ENCODE data around the gene MTERF4. TPM values are rescaled to one million over a fixed set of nuclear protein-coding genes. Genes with fewer than 3 reads are reported as not detected.

Gene MTERF4
- total and polyA plus RNA-seq, 4 donors: 24.4 to 38.4 (median 31.4) TPM

- ATAC-seq (ENCODE audit: low FRiP score) (no peak), DNase-seq (peak in 1 of 2 donors; percentile 74)
- Histone ChIP-seq H3K36me3 (ENCODE audit: control insufficient read depth in 1 of 2, insufficient read depth in 2 of 2, low read length in 1 of 2) (no peaks in the 10 kb centered on the region), H3K4me1 (ENCODE audit: control insufficient read depth in 1 of 2, insufficient read depth in 2 of 2, low read length in 2 of 2) (no peaks in the 10 kb centered on the region), H3K9me3 (ENCODE audit: control insufficient read depth, low read length) (no peaks in the 10 kb centered on the region), H3K27me3 (ENCODE audit: control insufficient read depth in 1 of 2, insufficient read depth in 2 of 2, low read length in 1 of 2) (no peaks in the 10 kb centered on the region), H3K27ac (ENCODE audit: low read depth in 1 of 2, low read length in 2 of 2) (no peak overlapping the region), H3K4me3 (ENCODE audit: low read length in 2 of 2) (no peak overlapping the region)
- 54 to 59% methylated on average over 26 to 28 of the region's 28 CpGs for WGBS, 2 donors
- intact Hi-C loops (cut with DNase I): no loop called here
Measured at GRCh38 chr2:241081643-241082340, 20.3 kb downstream of the MTERF4 start.

DNA sequence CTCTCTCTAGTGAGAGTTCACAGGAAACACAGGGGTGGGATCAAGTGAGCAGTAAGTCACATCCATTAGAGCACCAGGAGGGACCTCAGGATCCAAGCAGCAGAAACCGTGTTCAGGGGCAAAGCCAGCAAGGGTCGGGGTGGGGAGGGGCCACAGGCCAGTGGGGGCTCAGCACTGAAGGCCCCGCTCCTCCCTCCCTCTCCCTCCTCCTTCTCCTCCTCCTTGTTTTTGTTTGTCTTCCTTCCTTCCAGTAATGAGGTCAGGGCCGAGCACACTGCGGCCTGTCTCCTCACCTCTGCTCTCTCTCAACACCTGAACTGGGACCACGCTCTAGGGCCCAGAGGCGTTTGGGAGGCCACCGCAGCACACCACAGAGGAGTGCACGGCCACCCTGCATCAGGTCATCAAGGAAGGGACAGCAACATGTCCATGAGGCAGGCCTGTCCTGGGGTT, 20.9 kb downstream of the MTERF4 start:
- WGBS, 2 donors: 30 to 35% methylated on average over 9 of the region's 9 CpGs
- no peaks in the 10 kb centered on the region for H3K4me1 ChIP-seq (ENCODE audit: control insufficient read depth in 1 of 2, insufficient read depth in 2 of 2, low read length in 2 of 2)
- ATAC-seq (ENCODE audit: low FRiP score): peak; percentile 22
- H3K36me3 ChIP-seq (ENCODE audit: control insufficient read depth in 1 of 2, insufficient read depth in 2 of 2, low read length in 1 of 2): no peaks in the 10 kb centered on the region
- no peaks in the 10 kb centered on the region for H3K9me3 ChIP-seq (ENCODE audit: control insufficient read depth, low read length)
- DNase-seq: no peak
- H3K4me3 ChIP-seq (ENCODE audit: low read length in 2 of 2): no peak overlapping the region
- H3K27me3 ChIP-seq (ENCODE audit: control insufficient read depth in 1 of 2, insufficient read depth in 2 of 2, low read length in 1 of 2): no peaks in the 10 kb centered on the region
- no peak overlapping the region for H3K27ac ChIP-seq (ENCODE audit: low read depth in 1 of 2, low read length in 2 of 2)
- intact Hi-C loops (cut with DNase I): no loop called here

- Histone ChIP-seq H3K4me3 (ENCODE audit: low read length in 2 of 2) (no peak overlapping the region), H3K4me1 (ENCODE audit: control insufficient read depth in 1 of 2, insufficient read depth in 2 of 2, low read length in 2 of 2) (no peaks in the 10 kb centered on the region), H3K9me3 (ENCODE audit: control insufficient read depth, low read length) (no peaks in the 10 kb centered on the region), H3K27me3 (ENCODE audit: control insufficient read depth in 1 of 2, insufficient read depth in 2 of 2, low read length in 1 of 2) (no peaks in the 10 kb centered on the region), H3K36me3 (ENCODE audit: control insufficient read depth in 1 of 2, insufficient read depth in 2 of 2, low read length in 1 of 2) (no peaks in the 10 kb centered on the region), H3K27ac (ENCODE audit: low read depth in 1 of 2, low read length in 2 of 2) (no peak overlapping the region)
- DNase-seq: no peak
- WGBS, 2 donors: 69 to 74% methylated on average over 18 of the region's 18 CpGs
- ATAC-seq (ENCODE audit: low FRiP score): peak; percentile 24
- intact Hi-C loops (cut with DNase I): no loop called here
Measured at GRCh38 chr2:241080405-241081189, 21.5 kb downstream of the MTERF4 start.

DNA sequence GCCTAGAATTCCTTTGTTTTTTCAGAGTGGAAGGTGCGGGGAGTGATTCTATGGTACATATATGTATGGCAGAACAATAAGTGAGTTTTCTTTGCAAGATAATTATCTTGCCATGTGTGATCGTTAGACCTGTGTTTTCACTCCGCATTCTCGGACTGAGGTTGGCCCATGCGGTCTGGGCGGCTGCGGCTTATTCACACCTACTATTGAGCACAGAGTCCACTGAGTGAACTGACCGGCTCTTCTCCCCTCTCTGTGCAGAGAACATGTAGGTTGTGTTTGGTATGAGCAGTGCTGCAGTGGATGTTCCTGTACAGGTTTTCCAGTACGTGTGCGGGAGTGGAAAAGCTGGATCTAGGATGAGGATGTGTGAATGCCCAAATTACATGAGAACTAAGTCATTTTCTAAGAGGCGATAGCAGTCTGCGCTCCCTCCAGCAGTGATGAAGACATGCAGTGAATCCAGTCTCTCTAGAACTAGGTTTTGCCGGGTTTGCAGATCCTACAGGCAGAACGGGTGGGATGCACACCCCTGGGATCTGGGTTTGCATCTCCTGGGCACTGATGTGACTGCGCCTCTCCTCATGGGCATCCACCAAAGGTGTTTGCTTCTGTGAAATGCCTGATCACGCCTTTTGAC, 27.1 kb downstream of the MTERF4 start:
- no peak for DNase-seq
- Histone ChIP-seq H3K36me3 (ENCODE audit: control insufficient read depth in 1 of 2, insufficient read depth in 2 of 2, low read length in 1 of 2) (peaks cover 3 to 5% of the 10 kb centered on the region in 2 donors), H3K9me3 (ENCODE audit: control insufficient read depth, low read length) (no peaks in the 10 kb centered on the region), H3K4me1 (ENCODE audit: control insufficient read depth in 1 of 2, insufficient read depth in 2 of 2, low read length in 2 of 2) (no peaks in the 10 kb centered on the region), H3K27me3 (ENCODE audit: control insufficient read depth in 1 of 2, insufficient read depth in 2 of 2, low read length in 1 of 2) (no peaks in the 10 kb centered on the region), H3K27ac (ENCODE audit: low read depth in 1 of 2, low read length in 2 of 2) (no peak overlapping the region), H3K4me3 (ENCODE audit: low read length in 2 of 2) (no peak overlapping the region)
- 93% methylated on average over 16 of the region's 16 CpGs for WGBS, 2 donors
- no peak for ATAC-seq (ENCODE audit: low FRiP score)
- intact Hi-C loops (cut with DNase I): no loop called here

GRCh38 chr2:241074065-241074818, 27.8 kb downstream of the MTERF4 start:
- H3K36me3 ChIP-seq (ENCODE audit: control insufficient read depth in 1 of 2, insufficient read depth in 2 of 2, low read length in 1 of 2): peaks cover 3 to 8% of the 10 kb centered on the region in 2 donors
- DNase-seq (no peak), ATAC-seq (ENCODE audit: low FRiP score) (no peak)
- no peaks in the 10 kb centered on the region for H3K27me3 ChIP-seq (ENCODE audit: control insufficient read depth in 1 of 2, insufficient read depth in 2 of 2, low read length in 1 of 2)
- no peak overlapping the region for H3K4me3 ChIP-seq (ENCODE audit: low read length in 2 of 2)
- intact Hi-C loops (cut with DNase I): no loop called here
- H3K9me3 ChIP-seq (ENCODE audit: control insufficient read depth, low read length): no peaks in the 10 kb centered on the region
- no peak overlapping the region for H3K27ac ChIP-seq (ENCODE audit: low read depth in 1 of 2, low read length in 2 of 2)
- 91% methylated on average over 16 of the region's 16 CpGs for WGBS, 2 donors
- no peaks in the 10 kb centered on the region for H3K4me1 ChIP-seq (ENCODE audit: control insufficient read depth in 1 of 2, insufficient read depth in 2 of 2, low read length in 2 of 2)

- ATAC-seq (ENCODE audit: low FRiP score) (no peak), DNase-seq (no peak)
- 74 to 80% methylated on average over 24 to 25 of the region's 25 CpGs for WGBS, 2 donors
- Histone ChIP-seq H3K9me3 (ENCODE audit: control insufficient read depth, low read length) (no peaks in the 10 kb centered on the region), H3K36me3 (ENCODE audit: control insufficient read depth in 1 of 2, insufficient read depth in 2 of 2, low read length in 1 of 2) (peaks cover 3 to 8% of the 10 kb centered on the region in 2 donors), H3K4me3 (ENCODE audit: low read length in 2 of 2) (no peak overlapping the region), H3K4me1 (ENCODE audit: control insufficient read depth in 1 of 2, insufficient read depth in 2 of 2, low read length in 2 of 2) (no peaks in the 10 kb centered on the region), H3K27me3 (ENCODE audit: control insufficient read depth in 1 of 2, insufficient read depth in 2 of 2, low read length in 1 of 2) (no peaks in the 10 kb centered on the region), H3K27ac (ENCODE audit: low read depth in 1 of 2, low read length in 2 of 2) (no peak overlapping the region)
- intact Hi-C loops (cut with DNase I): no loop called here
Measured at GRCh38 chr2:241073166-241074064, 28.7 kb downstream of the MTERF4 start.

DNA sequence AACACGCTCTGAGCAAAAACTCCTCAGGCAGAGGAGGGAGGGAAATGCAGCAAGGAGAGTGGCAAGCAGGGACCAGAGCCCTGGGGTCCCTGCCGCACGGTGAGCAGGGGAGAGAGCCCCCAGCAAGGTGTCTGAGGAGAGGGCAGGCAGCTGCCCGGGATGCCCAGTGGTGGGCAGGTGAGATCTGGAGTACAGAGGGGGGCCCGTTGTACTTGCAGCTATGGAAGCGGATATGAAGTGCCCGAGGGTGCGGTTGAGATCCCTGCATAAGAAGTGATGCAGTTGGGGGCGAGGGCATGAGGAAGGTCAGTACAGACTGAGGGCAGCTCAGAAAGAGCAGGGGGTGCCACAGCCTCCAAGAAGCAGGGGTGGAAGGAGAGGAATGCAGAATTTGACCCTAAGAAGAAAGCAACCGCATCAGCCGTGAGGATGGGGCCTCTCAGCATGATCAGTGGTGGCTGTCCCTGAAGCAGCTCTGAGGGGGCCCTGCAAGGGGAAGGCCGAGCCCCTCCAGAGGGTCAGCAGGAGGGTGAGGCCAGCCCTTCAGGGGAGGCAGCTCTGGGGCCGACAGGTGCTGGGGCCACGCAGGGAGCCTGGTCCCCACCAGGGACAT, 29.4 kb downstream of the MTERF4 start:
- intact Hi-C loops (cut with DNase I): no loop called here
- Histone ChIP-seq H3K36me3 (ENCODE audit: control insufficient read depth in 1 of 2, insufficient read depth in 2 of 2, low read length in 1 of 2) (peaks cover 3 to 8% of the 10 kb centered on the region in 2 donors), H3K27me3 (ENCODE audit: control insufficient read depth in 1 of 2, insufficient read depth in 2 of 2, low read length in 1 of 2) (no peaks in the 10 kb centered on the region), H3K27ac (ENCODE audit: low read depth in 1 of 2, low read length in 2 of 2) (no peak overlapping the region), H3K9me3 (ENCODE audit: control insufficient read depth, low read length) (no peaks in the 10 kb centered on the region), H3K4me3 (ENCODE audit: low read length in 2 of 2) (no peak overlapping the region), H3K4me1 (ENCODE audit: control insufficient read depth in 1 of 2, insufficient read depth in 2 of 2, low read length in 2 of 2) (no peaks in the 10 kb centered on the region)
- ATAC-seq (ENCODE audit: low FRiP score) (no peak), DNase-seq (no peak)
- WGBS, 2 donors: 77 to 79% methylated on average over 14 of the region's 14 CpGs
